Keratinocyte (primary cell): Measurements from ENCODE around the gene PLEKHH2. TPM values are rescaled to one million over a fixed set of nuclear protein-coding genes. Genes with fewer than 3 reads are reported as not detected.

ENCODE experiments used
- DNase-seq: peaks from one replicate; pipeline ENCODE4 v3.0.0-alpha.2; 2011; ENCODE audit warnings: low read depth, missing footprints, low spot score
- FAIRE-seq: peaks from 2 replicates; lab custom pipeline; 2011; peaks lifted over from hg19 to GRCh38; lab: Jason Lieb, UNC
- H2AFZ ChIP-seq: 2 replicates; pipeline ENCODE4 v1.6.0; 2012; ENCODE audit warnings: low read length, control low read depth, inconsistent platforms; ENCODE audit not compliant: control insufficient read depth
- H3K27ac ChIP-seq: 2 replicates; pipeline ENCODE4 v1.5.1; 2011; ENCODE audit warnings: low read length; ENCODE audit not compliant: control insufficient read depth, insufficient read depth
- H3K27me3 ChIP-seq: 3 replicates; pipeline ENCODE4 v1.6.0; 2011; ENCODE audit warnings: low read length; ENCODE audit not compliant: control insufficient read depth, insufficient read depth; ENCODE audit errors: extremely low read depth
- H3K36me3 ChIP-seq, 2 experiments: 2 replicates in 1 of 2; 3 replicates in 1 of 2; pipeline ENCODE4 v1.5.1; 2011; ENCODE audit warnings: low read length in 2 of 2, mild to moderate bottlenecking in 1 of 2; ENCODE audit not compliant: control insufficient read depth in 2 of 2, insufficient read depth in 2 of 2; ENCODE audit errors: extremely low read depth in 1 of 2
- H3K4me1 ChIP-seq: 3 replicates; pipeline ENCODE4 v1.5.1; 2011; ENCODE audit warnings: low read length; ENCODE audit not compliant: control insufficient read depth, insufficient read depth; ENCODE audit errors: extremely low read depth
- H3K4me2 ChIP-seq: 3 replicates; pipeline ENCODE4 v1.6.0; 2011; ENCODE audit warnings: low read depth, low read length; ENCODE audit not compliant: control insufficient read depth, insufficient read depth; ENCODE audit errors: extremely low read depth
- H3K4me3 ChIP-seq, 3 experiments: fragments of 200-600 bp in 1 of 3; sonication (generic) in 1 of 3; 2 replicates in 2 of 3; 3 replicates in 1 of 3; pipeline ENCODE4 v1.5.1; 2011 to 2016; ENCODE audit warnings: low read length in 3 of 3, mild to moderate bottlenecking in 3 of 3, control low read depth in 2 of 3, inconsistent platforms in 1 of 3, low read depth in 1 of 3, mixed read lengths in 1 of 3, mixed run types in 1 of 3, moderate library complexity in 1 of 3; ENCODE audit not compliant: control insufficient read depth in 2 of 3, insufficient read depth in 2 of 3; ENCODE audit errors: extremely low read depth in 1 of 3
- H3K79me2 ChIP-seq: 2 replicates; pipeline ENCODE4 v1.6.0; 2012; ENCODE audit warnings: low read length; ENCODE audit not compliant: control insufficient read depth, insufficient read depth
- H3K9ac ChIP-seq: 3 replicates; pipeline ENCODE4 v1.6.0; 2011; ENCODE audit warnings: low read length; ENCODE audit not compliant: control insufficient read depth, insufficient read depth; ENCODE audit errors: extremely low read depth
- H3K9me1 ChIP-seq: 3 replicates; pipeline ENCODE4 v1.6.0; 2011; ENCODE audit warnings: low read length; ENCODE audit not compliant: control insufficient read depth, insufficient read depth; ENCODE audit errors: extremely low read depth
- H3K9me3 ChIP-seq: 2 replicates; pipeline ENCODE4 v1.5.1; 2012; ENCODE audit warnings: low read depth, low read length; ENCODE audit not compliant: control insufficient read depth
- H4K20me1 ChIP-seq: 3 replicates; pipeline ENCODE4 v1.6.0; 2011; ENCODE audit warnings: low read length; ENCODE audit not compliant: control insufficient read depth, insufficient read depth; ENCODE audit errors: extremely low read depth
- EZH2 ChIP-seq: IDR thresholded peaks from one replicate; pipeline ENCODE4 v1.6.1; 2012; ENCODE audit warnings: inconsistent platforms, mild to moderate bottlenecking, low read length, moderate library complexity
- dilution Hi-C: fragments of 300-500 bp; cut with MboI; formaldehyde crosslinking; loops from one replicate; pipeline ENCODE4 v1.7.0; 2020; ENCODE audit warnings: low sequenced_read_pairs; ENCODE audit not compliant: extremely low pct_ligation_motif_present
- polyA plus RNA-seq, 5 experiments: library from polyadenylated mRNA; depleted of rRNA in 3 of 5; stranded (reverse) in 3 of 5; stranded (forward) in 1 of 5; unstranded in 1 of 5; fragments of >200 nt; gene quantifications; 1 replicate in 1 of 5; 2 replicates in 3 of 5; 3 replicates in 1 of 5; pipeline versions ENCODE4 v1.2.1 to v1.2.3, GENCODE V29; 2011 to 2012; ENCODE audit warnings: missing spikeins in 2 of 5, low read depth in 1 of 5, low replicate concordance in 1 of 5
- TF ChIP-seq, protein P1 (sequence below), 3 experiments: IDR thresholded peaks in 1 of 3; conservative IDR thresholded peaks in 1 of 3; optimal IDR thresholded peaks in 1 of 3; 2 replicates in 2 of 3; 3 replicates in 1 of 3; pipeline versions ENCODE3 to v1.5.1; 2011; ENCODE audit warnings: low read length in 3 of 3, mild to moderate bottlenecking in 3 of 3, moderate library complexity in 2 of 3, control low read depth in 1 of 3, inconsistent platforms in 1 of 3; ENCODE audit not compliant: insufficient read depth in 2 of 3; ENCODE audit errors: extremely low read depth in 1 of 3

Gene PLEKHH2
- polyA plus RNA-seq, 1 donor (not counting 4 experiments of a cell fraction or from before 2014, with no cell fraction given) = 1.3 TPM

GRCh38 chr2:43727634-43728014 is 90.6 kb downstream of the PLEKHH2 start:
- no peak overlapping the region for H3K27ac ChIP-seq
- H2AFZ ChIP-seq = no peak overlapping the region
- no peaks in the 10 kb centered on the region for H3K9me3 ChIP-seq
- H3K9me1 ChIP-seq = no peaks in the 10 kb centered on the region
- no peak for TF ChIP-seq EZH2
- TF ChIP-seq, protein P1, sequence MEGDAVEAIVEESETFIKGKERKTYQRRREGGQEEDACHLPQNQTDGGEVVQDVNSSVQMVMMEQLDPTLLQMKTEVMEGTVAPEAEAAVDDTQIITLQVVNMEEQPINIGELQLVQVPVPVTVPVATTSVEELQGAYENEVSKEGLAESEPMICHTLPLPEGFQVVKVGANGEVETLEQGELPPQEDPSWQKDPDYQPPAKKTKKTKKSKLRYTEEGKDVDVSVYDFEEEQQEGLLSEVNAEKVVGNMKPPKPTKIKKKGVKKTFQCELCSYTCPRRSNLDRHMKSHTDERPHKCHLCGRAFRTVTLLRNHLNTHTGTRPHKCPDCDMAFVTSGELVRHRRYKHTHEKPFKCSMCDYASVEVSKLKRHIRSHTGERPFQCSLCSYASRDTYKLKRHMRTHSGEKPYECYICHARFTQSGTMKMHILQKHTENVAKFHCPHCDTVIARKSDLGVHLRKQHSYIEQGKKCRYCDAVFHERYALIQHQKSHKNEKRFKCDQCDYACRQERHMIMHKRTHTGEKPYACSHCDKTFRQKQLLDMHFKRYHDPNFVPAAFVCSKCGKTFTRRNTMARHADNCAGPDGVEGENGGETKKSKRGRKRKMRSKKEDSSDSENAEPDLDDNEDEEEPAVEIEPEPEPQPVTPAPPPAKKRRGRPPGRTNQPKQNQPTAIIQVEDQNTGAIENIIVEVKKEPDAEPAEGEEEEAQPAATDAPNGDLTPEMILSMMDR (optimal IDR thresholded peaks at IDR 0.05 in 1 of 3, IDR thresholded peaks at IDR 0.05 in 1 of 3, conservative IDR thresholded peaks at IDR 0.05 in 1 of 3; ENCODE audit: extremely low read depth in 1 of 3, insufficient read depth in 2 of 3, low read length in 3 of 3) = no peak
- H3K79me2 ChIP-seq = no peaks in the 10 kb centered on the region
- H3K4me2 ChIP-seq = no peak overlapping the region
- dilution Hi-C loops = no loop called here
- no peaks in the 10 kb centered on the region for H4K20me1 ChIP-seq
- no peaks in the 10 kb centered on the region for H3K27me3 ChIP-seq
- H3K36me3 ChIP-seq = no peaks in the 10 kb centered on the region
- no peak overlapping the region for H3K9ac ChIP-seq
- H3K4me3 ChIP-seq = no peak overlapping the region
- no peaks in the 10 kb centered on the region for H3K4me1 ChIP-seq
- no peak for FAIRE-seq
- DNase-seq = no peak

DNA sequence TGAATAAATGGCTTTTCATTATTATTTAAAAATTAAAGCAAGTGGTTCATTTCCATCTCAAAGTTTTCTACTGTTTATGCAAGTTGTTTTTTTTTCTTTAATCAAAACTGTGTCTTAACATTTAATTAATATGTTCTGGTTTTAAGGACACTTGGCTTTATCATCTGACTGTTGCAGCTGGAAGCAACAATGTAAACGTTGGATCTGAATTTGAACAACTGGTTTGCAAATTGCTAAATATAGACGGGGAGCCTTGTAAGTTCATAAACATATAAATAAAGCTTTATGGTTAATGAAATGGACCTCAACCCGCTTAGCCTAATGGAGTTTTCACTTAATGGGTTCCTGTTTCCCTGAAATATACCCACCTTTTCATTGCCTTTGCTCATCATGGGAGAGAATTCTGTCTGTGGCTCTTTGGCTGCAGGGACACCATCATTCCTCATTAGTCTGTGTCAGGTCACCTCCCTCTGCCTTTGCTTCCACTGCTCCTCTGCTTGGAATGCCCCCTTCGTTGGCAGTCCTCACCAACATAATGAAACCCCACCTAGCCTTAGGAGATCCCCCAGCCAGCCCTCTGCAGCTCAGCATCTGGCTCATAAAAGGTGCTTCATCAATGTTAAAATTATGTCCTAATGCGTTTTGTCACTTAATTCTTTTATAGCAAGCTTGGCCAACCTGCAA is 92.6 kb downstream of the PLEKHH2 start:
- Histone ChIP-seq H3K4me3 (no peak overlapping the region), H3K36me3 (no peaks in the 10 kb centered on the region), H3K27me3 (no peaks in the 10 kb centered on the region), H4K20me1 (no peaks in the 10 kb centered on the region), H3K9ac (no peak overlapping the region), H2AFZ (no peak overlapping the region), H3K27ac (no peak overlapping the region), H3K4me2 (no peak overlapping the region), H3K4me1 (no peaks in the 10 kb centered on the region), H3K9me3 (no peaks in the 10 kb centered on the region), H3K79me2 (no peaks in the 10 kb centered on the region), H3K9me1 (no peaks in the 10 kb centered on the region)
- no peak for FAIRE-seq
- no peak for TF ChIP-seq EZH2
- TF ChIP-seq, protein P1 (optimal IDR thresholded peaks at IDR 0.05 in 1 of 3, IDR thresholded peaks at IDR 0.05 in 1 of 3, conservative IDR thresholded peaks at IDR 0.05 in 1 of 3; ENCODE audit: extremely low read depth in 1 of 3, insufficient read depth in 2 of 3, low read length in 3 of 3) = no peak
- no peak for DNase-seq
- dilution Hi-C loops = no loop called here
